ENCODE data around the gene PCSK9. TPM values are rescaled to one million over a fixed set of nuclear protein-coding genes. Genes with fewer than 3 reads are reported as not detected.

PCSK9 gene
- total and polyA plus RNA-seq, 9 of the 15 experiments (the other 6 are each of a cell fraction or from before 2014, with no cell fraction given) = 3.2 to 58.6 (median 24.7) TPM

DNA sequence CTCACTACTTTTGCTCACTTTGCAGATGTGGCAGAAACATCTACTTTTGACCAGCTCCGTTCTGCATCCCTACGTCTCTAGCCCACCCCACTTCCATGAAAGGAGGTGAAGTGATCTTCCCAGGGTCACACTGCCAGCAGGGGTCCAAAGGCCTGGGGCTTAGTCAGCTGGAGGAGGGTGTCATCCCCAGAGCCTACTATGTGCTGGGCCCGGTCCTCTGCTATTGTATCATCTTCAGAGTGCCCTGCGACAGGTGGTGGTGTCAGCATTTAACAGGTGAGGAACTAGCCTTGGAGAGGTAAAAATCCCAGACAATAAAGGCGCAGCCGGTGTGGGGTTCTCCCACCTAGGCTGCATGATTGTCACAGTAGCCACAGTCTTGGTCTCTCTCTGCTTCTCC is 46.2 kb upstream of the PCSK9 start:
- H3K9me1 ChIP-seq (ENCODE audit: control insufficient read depth, insufficient read depth, low read length) = no peaks in the 10 kb centered on the region
- H3K4me3 ChIP-seq = no peak overlapping the region
- ATAC-seq (no peak), FAIRE-seq (no peak), DNase-seq (ENCODE audit: extremely low read depth in 1 of 4, low spot score in 3 of 4) (no peak)
- no peak overlapping the region for H3K27ac ChIP-seq (ENCODE audit: extremely low read depth, low read depth, low read length)
- no peak overlapping the region for H3K9ac ChIP-seq (ENCODE audit: insufficient read depth in 1 of 2, low read depth in 2 of 2, low read length in 2 of 2)
- H3K4me1 ChIP-seq (replicated peaks in 1 of 2; ENCODE audit: control insufficient read depth in 2 of 2, insufficient read depth in 2 of 2, low read length in 2 of 2) = peaks cover 0 to 21% of the 10 kb centered on the region in 2 experiments; a peak in 3 of 5 replicates
- POLR2A ChIA-PET = interaction anchor here (0.6 to 0.7 kb wide), 3 partner anchors 9 to 56 kb away, joined by 3 to 5 read pairs (median 3); no protein-coding TSS in a partner anchor
- no peak overlapping the region for H2AFZ ChIP-seq (ENCODE audit: low read depth, low read length)
- peaks cover 14% of the 10 kb centered on the region; the same call in 1 of the 2 replicates for H4K20me1 ChIP-seq (replicated peaks; ENCODE audit: control insufficient read depth, insufficient read depth, low read length)
- H3K9me3 ChIP-seq (replicated peaks; ENCODE audit: control insufficient read depth, insufficient read depth, low read depth, low read length) = no peaks in the 10 kb centered on the region; the same call in 1 of the 2 replicates
- 18% methylated on average over 6 of the region's 6 CpGs for WGBS (ENCODE audit: insufficient coverage, low coverage, missing lambda C conversion rate)
- no peaks in the 10 kb centered on the region for H3K79me2 ChIP-seq (ENCODE audit: control insufficient read depth, insufficient read depth, low read length)
- no TSS peak for BruUV-seq (replicated peaks)
- CTCF ChIA-PET (ENCODE audit: low intra/inter-chr PET ratio) = no interaction called here
- intact Hi-C loops (cut with micrococcal nuclease) (loop anchor here (10.0 kb wide), 1 partner anchor 318 kb away; no protein-coding TSS in a partner anchor), in situ Hi-C loops (cut with MboI) (loop anchor here (5.0 to 10.0 kb wide), 2 partner anchors 41 to 308 kb away; no protein-coding TSS in a partner anchor)
- H3K27me3 ChIP-seq (ENCODE audit: control insufficient read depth in 2 of 2, insufficient read depth in 2 of 2, low read length in 2 of 2) = peaks cover 39 to 90% of the 10 kb centered on the region in 2 experiments
- TF ChIP-seq ZKSCAN1 (IDR thresholded peaks at IDR 0.05; ENCODE audit: low read depth, low read length) = peak; percentile 75
- no peak for TF ChIP-seq ZFP91 (CRISPR knock-in tag; IDR thresholded peaks at IDR 0.05)
- no peak overlapping the region for H3K4me2 ChIP-seq (ENCODE audit: insufficient read depth, low read length)
- no peaks in the 10 kb centered on the region for H3K36me3 ChIP-seq (ENCODE audit: control insufficient read depth, insufficient read depth, low read length)
